T-helper 9 cell (primary cell): ENCODE data around the gene TAGLN3.
A peak's percentile ranks its signal among the peaks of the same experiment; 100 is the strongest.
"Not testable (repeated sequence)": the region's sequence is repeated elsewhere in the genome, so short reads cannot be mapped to it uniquely, and the experiment has no call there.

Experiments
- DNase-seq: peaks from one replicate; pipeline ENCODE4 v3.0.0-alpha.2; 2020

TAGLN3 gene

DNA sequence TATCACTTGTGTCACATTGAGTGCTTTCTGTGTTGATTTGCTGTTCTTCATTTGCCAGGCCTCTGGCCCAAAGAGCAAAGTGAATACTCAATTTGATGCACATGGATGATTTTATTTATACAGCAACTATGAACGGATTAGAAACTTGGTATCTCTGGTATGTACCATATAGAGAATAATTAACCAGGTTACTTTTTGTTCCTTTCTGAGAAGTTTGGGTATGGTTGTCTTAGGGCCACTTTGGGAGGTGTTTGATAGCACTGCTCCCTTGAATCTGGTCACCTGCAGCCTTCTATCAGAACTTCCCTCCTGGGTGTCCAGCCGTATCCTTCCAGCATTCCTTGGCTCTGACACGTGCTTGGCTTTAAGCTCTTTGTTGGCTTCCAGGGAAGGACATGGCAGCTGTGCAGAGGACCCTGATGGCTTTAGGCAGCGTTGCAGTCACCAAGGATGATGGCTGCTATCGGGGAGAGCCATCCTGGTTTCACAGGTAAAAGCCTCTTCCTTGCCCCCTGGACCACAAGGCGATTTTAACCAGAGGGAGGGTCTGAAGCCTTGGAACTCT lies 12.7 kb downstream of the TAGLN3 start:
- no peak for DNase-seq

- no peak for DNase-seq
These were observed 13.7 kb downstream of the TAGLN3 start for GRCh38 chr3:112012205-112012992.

GRCh38 chr3:112013058-112013783 lies 14.5 kb downstream of the TAGLN3 start:
- peak; percentile 25 for DNase-seq

DNA sequence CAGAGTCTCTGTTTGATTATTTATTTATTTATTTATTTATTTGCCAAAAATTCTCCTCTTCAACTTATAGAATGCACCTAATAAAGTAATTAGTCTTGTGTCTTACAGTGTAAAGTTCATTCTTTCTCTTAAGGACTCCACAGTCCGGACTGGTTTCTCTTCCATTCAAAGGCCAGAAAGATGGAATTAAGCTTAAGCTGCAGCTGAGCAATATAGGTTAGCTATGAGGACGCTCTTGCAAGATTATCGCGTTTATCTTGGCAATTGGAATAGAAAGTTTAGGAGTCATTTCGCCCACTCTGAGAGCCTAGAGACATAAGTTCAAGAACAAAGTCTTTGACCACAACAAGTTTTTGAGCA lies 15.0 kb downstream of the TAGLN3 start:
- no peak for DNase-seq

DNA sequence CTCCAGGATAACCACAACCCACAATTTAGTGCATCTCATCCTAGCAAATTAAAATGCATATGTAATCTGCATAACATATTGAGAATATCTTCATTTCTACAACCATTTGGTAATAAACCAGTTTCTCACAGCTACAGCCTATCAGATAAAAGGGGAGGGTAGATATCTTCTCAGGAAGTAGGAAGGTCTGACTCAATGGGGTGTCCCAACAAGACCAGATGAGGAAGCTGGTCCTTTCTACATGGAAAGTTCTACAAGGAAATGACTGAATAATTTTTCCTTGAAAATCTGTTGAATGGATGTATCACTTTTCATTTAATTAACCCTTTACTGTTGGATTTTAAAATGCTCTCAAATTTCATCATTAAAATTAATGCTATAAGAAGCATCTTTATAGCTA lies 18.4 kb downstream of the TAGLN3 start:
- DNase-seq = no peak

- DNase-seq = no peak
These were observed 20.0 kb downstream of the TAGLN3 start for GRCh38 chr3:112018712-112019111.

DNA sequence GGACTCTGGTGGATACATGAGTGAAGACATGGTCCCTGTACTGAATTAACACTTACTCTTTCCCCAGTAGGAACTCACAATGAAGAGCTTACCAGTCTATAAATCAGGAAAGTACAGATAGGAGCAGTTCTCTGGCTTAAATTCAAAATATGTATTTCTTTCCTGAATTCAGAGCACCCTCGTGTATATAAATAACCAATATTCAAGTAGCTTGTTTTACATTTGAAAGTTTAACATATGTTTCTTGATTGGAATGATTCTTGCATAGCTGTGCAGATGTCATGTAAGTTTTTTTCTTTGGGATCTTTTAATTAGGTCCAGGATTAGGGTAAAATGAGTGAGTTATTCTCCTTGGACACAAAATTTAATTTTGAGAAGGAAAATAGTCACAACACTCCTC lies 21.0 kb downstream of the TAGLN3 start:
- no peak for DNase-seq

DNA sequence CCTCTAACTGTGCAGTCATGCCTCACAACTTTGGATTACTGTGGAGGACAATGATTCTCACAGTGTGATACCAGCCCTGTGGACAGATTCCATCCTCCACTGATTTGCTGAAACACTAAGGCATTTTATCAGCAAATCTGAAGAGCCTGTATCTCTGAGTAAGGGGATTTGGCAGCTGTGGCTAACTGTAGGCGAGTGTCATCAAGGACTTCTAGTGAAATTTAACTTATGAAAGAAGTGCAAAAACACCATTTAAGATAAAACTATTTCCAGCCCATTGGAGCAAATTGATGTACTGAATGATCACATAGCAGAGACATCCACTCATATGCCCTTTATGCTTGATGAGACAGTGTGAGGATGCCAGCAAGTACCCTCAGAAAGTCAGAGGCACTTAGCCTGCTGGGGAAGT lies 22.0 kb downstream of the TAGLN3 start:
- no peak for DNase-seq

DNA sequence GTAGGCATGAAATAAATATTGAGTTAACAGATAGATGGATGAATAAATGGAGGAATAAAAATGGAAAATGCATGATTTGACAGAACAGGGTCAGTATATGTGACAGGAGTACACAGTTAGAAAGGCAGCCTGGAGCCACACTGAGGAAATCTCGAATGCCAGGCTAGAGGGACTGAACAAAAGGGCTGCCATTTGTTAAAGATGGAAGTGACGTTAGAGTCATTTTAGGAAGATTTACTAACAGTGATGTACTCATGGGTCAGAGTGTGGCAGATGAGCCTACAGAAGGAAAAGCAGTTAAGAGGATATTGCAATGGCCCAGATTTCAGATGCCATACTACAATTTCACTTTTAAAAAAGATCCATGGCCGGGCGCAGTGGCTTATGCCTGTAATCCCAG lies 28.4 kb downstream of the TAGLN3 start:
- DNase-seq = no peak

GRCh38 chr3:112027826-112028225 lies 29.1 kb downstream of the TAGLN3 start:
- no peak for DNase-seq

- no peak for DNase-seq
These were observed 32.2 kb downstream of the TAGLN3 start for GRCh38 chr3:112030901-112031300.

DNA sequence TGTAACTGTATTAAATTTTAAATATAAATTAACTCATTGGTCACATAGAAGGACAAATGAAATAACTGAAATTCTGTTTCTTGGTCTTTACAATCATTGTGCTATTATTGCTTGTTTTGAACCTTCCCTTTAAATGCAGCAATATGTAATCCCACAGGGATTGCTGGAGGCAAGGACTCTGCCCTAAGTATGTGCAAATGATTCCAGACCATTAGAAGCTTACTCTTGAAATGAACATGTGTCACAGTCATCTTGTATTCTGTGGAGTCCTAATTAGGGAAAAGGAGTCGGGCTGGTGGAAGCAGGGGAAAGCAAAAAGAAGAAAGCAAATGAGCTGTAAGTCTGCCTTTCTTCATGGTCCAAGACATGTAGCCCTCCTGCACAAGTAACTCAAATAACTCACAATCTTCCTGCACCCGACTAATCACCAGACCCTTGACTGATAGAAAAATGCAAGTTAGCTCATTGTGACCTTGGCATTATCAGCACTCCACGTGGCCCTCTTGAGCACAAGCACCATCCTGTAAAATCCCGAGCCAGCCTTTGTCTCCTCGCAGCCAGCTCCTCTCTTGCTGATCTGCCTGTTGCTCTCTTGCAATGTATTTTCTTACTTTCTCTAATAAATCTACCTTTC lies 33.5 kb downstream of the TAGLN3 start:
- no peak for DNase-seq

DNA sequence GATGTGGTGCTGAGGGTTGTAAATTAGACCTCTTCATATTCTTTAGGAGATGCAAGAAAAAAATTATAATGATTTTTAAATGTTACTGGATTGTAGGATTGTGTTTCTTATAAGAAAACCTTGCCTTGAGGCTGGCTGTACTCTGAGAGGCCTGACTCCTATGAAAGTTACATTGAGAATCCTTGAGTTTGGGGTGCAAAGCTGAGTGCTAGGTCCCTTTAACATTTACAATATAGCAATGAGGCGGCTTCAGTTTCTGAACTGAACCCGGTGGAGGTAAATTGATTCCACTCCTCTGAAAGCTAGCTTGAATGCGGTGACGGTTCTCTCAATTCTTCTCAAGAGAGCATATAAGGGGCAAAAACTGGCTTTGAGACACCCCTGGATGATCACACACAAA lies 35.7 kb downstream of the TAGLN3 start, which contains the start of gene TMPRSS7:
TSS of gene TMPRSS7 (plus strand) at position 301 of the 400 bp plus-strand sequence. CDS start 110 bp downstream, outside the sequence.
- no peak for DNase-seq

DNA sequence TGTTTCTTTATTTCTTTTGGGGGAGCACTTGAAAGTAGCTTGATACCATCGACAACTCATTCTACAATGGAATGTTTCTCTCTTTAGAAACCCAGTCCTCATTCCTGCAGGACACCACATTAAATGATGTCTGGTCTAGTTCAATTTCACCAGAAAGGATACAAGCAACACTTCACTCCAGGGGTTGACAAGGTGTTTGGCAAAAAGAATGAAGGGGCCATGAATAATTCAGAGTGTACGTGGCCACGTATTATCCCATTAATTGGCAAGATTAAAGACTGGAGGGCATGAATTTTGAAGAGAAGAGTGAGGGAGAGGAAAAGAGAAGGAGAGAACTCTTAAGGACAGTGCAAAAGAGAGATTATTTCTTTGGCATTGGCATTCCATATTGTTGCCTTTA lies 36.5 kb downstream of the TAGLN3 start:
- DNase-seq = no peak

GRCh38 chr3:112037194-112037593 lies 38.5 kb downstream of the TAGLN3 start:
- not testable (repeated sequence) for DNase-seq

DNA sequence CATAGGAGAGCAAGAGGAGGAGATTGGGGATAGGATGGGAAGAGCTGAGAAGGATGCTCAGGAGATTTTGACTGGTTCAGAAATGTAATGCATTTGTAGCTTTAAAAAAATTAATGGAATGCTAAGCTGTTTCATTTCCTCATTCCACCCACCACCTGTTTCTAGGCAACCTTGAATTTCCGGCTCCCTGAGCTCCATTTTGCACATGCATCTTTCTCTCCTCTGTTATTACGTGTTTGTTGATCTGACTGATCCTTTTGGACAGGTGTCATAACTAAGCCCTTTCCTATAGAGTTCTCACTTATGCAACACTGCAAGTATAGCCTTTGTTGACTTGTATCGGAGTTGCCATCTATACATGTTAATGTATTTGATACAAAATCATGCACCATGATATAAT lies 40.1 kb downstream of the TAGLN3 start:
- DNase-seq = no peak

GRCh38 chr3:112041321-112041720 lies 42.6 kb downstream of the TAGLN3 start:
- DNase-seq = no peak

- no peak for DNase-seq
These were observed 44.1 kb downstream of the TAGLN3 start for GRCh38 chr3:112042842-112043280.

DNA sequence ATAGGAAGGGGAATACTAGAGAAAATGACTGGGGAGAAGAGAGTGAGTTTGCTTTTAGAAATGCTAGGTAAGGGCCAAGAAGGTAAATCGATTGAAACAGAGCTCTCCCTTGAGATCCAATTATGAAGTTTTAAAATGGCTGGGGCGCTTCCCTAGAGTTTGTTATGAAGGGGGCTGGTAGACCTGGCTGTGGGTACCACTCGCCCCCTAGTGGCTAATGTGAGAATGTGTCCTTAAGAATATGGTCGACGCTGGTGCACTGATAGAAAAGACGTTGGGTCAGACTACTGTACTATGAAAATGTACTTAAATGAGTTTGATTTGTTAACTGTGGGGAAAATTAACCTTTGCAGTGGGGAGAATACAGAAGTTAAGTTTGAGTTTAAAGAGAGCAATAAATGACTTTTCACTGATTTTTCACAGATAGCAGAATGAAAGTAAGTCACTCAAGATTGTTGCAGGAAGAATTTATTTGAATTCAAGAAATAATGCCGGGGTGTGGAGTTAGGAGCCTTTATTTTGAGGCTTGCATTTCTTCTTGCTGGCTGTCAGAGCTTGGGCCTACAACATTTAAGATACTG lies 45.0 kb downstream of the TAGLN3 start:
- DNase-seq = peak; percentile 9

- no peak for DNase-seq
These were observed 47.9 kb downstream of the TAGLN3 start for GRCh38 chr3:112046599-112046998.

DNA sequence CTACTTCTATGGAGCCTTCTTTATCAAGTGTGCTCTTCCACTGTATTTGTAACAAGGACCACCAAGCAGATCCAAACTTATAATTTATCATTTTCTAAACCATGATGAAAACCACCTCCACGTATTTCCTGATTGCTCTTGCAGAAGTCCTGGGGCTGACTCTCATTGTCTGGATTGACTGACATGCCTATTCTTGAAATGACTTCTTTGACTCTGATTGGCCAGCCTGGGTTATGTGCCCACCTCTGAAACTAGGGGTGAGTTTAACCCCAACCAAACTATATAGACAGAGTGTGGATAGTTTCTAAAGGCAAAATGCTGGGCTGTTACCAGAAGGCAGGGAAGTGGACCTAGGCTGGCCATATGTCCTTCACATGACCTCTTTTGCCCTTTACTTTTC lies 48.5 kb downstream of the TAGLN3 start:
- DNase-seq = no peak

DNA sequence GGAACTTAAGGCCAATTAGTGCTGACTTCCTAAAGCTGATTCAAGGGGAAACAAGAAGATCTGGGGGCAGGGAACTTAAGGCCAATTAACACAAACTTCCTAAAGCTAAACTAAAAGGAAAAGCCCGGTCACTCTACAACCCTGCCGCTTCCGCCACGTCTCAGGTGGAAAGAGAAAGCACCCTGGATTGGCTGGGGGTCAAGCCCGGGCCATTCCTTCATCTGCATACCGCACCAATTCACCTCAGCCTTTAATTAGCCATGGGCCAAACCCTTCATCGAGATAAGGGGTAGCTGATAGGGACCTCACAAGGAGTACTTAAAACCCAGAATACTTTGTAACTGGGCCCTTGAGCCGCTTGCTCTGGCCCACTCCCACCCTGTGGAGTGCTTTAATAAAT lies 50.2 kb downstream of the TAGLN3 start:
- no peak for DNase-seq

- no peak for DNase-seq
These were observed 54.5 kb downstream of the TAGLN3 start for GRCh38 chr3:112053229-112053628.
